GM21619 (cell line): Measurements from ENCODE around the gene NFATC2.
"Not testable (repeated sequence)": the region's sequence is repeated elsewhere in the genome, so short reads cannot be mapped to it uniquely, and the experiment has no call there.

ENCODE experiments used
- ATAC-seq: cut with Tn5 transposase; IDR thresholded peaks from one replicate; pipeline ENCODE4 v1.9.1; 2021; ENCODE audit not compliant: unreplicated experiment

Gene NFATC2

GRCh38 chr20:51361258-51361657 is 181.3 kb downstream of the NFATC2 start:
- ATAC-seq = no peak

- ATAC-seq = no peak
Measured at GRCh38 chr20:51360451-51361201, 181.9 kb downstream of the NFATC2 start.

- ATAC-seq = no peak
Measured at GRCh38 chr20:51359947-51360346, 182.6 kb downstream of the NFATC2 start.

- no peak for ATAC-seq
Measured at GRCh38 chr20:51359401-51359800, 183.1 kb downstream of the NFATC2 start.

GRCh38 chr20:51358032-51358724 is 184.3 kb downstream of the NFATC2 start:
- ATAC-seq = no peak

- no peak for ATAC-seq
Measured at GRCh38 chr20:51357543-51357942, 185.0 kb downstream of the NFATC2 start.

GRCh38 chr20:51356871-51357270 is 185.6 kb downstream of the NFATC2 start:
- ATAC-seq = no peak

GRCh38 chr20:51354769-51355319 is 187.7 kb downstream of the NFATC2 start:
- no peak for ATAC-seq

GRCh38 chr20:51354191-51354768 is 188.2 kb downstream of the NFATC2 start:
- no peak for ATAC-seq

GRCh38 chr20:51353491-51353890 is 189.0 kb downstream of the NFATC2 start:
- no peak for ATAC-seq

- ATAC-seq = no peak
Measured at GRCh38 chr20:51352791-51353190, 189.7 kb downstream of the NFATC2 start.

GRCh38 chr20:51350941-51351631 is 191.4 kb downstream of the NFATC2 start:
- ATAC-seq = no peak

- ATAC-seq = no peak
Measured at GRCh38 chr20:51348876-51349275, 193.6 kb downstream of the NFATC2 start.

GRCh38 chr20:51347831-51348230 is 194.7 kb downstream of the NFATC2 start:
- no peak for ATAC-seq

- ATAC-seq = no peak
Measured at GRCh38 chr20:51346686-51347485, 195.6 kb downstream of the NFATC2 start.

- no peak for ATAC-seq
Measured at GRCh38 chr20:51345601-51346101, 196.9 kb downstream of the NFATC2 start.

- not testable (repeated sequence) for ATAC-seq
Measured at GRCh38 chr20:51343802-51344201, 198.7 kb downstream of the NFATC2 start.

- ATAC-seq = no peak
Measured at GRCh38 chr20:51342510-51343236, 199.8 kb downstream of the NFATC2 start.

GRCh38 chr20:51341581-51341980 is 200.9 kb downstream of the NFATC2 start:
- ATAC-seq = no peak

GRCh38 chr20:51340451-51340840 is 202.1 kb downstream of the NFATC2 start:
- no peak for ATAC-seq
